Neural progenitor cell (in vitro differentiated cells): Measurements from ENCODE around the gene USP34. TPM values are rescaled to one million over a fixed set of nuclear protein-coding genes. Genes with fewer than 3 reads are reported as not detected.

Source experiments
- DNase-seq: peaks from one replicate; pipeline ENCODE4 v3.0.0-alpha.2; 2016; ENCODE audit warnings: low spot score
- H2AFZ ChIP-seq: fragments of 200-600 bp; sonication (generic); replicated peaks from 2 replicates; pipeline ENCODE4 v1.6.1; 2016; ENCODE audit warnings: antibody characterized with exemption
- H3F3A ChIP-seq: fragments of 200-600 bp; sonication (generic); 2 replicates; pipeline ENCODE4 v1.6.1; 2016; ENCODE audit warnings: antibody characterized with exemption, low read depth
- H3K27ac ChIP-seq: fragments of 200-600 bp; sonication (generic); 2 replicates; pipeline ENCODE4 v1.5.1; 2016; ENCODE audit warnings: mild to moderate bottlenecking
- H3K27me3 ChIP-seq: fragments of 200-600 bp; sonication (generic); 2 replicates; pipeline ENCODE4 v1.6.1; 2016; ENCODE audit warnings: mild to moderate bottlenecking, moderate library complexity
- H3K36me3 ChIP-seq: fragments of 200-600 bp; sonication (generic); 2 replicates; pipeline ENCODE4 v1.5.1; 2016
- H3K4me1 ChIP-seq: fragments of 200-600 bp; sonication (generic); 2 replicates; pipeline ENCODE4 v1.6.1; 2016; ENCODE audit warnings: mixed run types
- H3K4me2 ChIP-seq: fragments of 200-600 bp; sonication (generic); 2 replicates; pipeline ENCODE4 v1.6.1; 2016
- H3K4me3 ChIP-seq: fragments of 200-600 bp; sonication (generic); 2 replicates; pipeline ENCODE4 v1.5.1; 2016
- H3K79me2 ChIP-seq: fragments of 200-600 bp; sonication (generic); 2 replicates; pipeline ENCODE4 v1.6.1; 2016; ENCODE audit warnings: low read depth
- H3K9ac ChIP-seq: fragments of 200-600 bp; sonication (generic); 2 replicates; pipeline ENCODE4 v1.6.1; 2016
- H3K9me3 ChIP-seq: fragments of 200-600 bp; sonication (generic); 2 replicates; pipeline ENCODE4 v1.5.1; 2016; ENCODE audit warnings: low read depth
- H4K20me1 ChIP-seq: fragments of 200-600 bp; sonication (generic); 2 replicates; pipeline ENCODE4 v1.6.1; 2016; ENCODE audit warnings: low read depth
- H3K27ac Mint-ChIP-seq: 3 replicates; pipeline ENCODE4 v1.8.0; 2021; ENCODE audit warnings: mixed read lengths
- H3K27me3 Mint-ChIP-seq: 2 replicates; pipeline ENCODE4 v1.8.0; 2022; ENCODE audit warnings: low read depth, mild to moderate bottlenecking, inconsistent platforms, moderate library complexity, mixed read lengths; ENCODE audit not compliant: insufficient read depth
- H3K36me3 Mint-ChIP-seq: 3 replicates; pipeline ENCODE4 v1.8.0; 2021; ENCODE audit warnings: mixed read lengths
- H3K4me1 Mint-ChIP-seq: 3 replicates; pipeline ENCODE4 v1.8.0; 2021; ENCODE audit warnings: mixed read lengths
- H3K4me3 Mint-ChIP-seq: 3 replicates; pipeline ENCODE4 v1.8.0; 2021; ENCODE audit warnings: mild to moderate bottlenecking, moderate library complexity, mixed read lengths
- H3K9me3 Mint-ChIP-seq: 3 replicates; pipeline ENCODE4 v1.8.0; 2020; ENCODE audit warnings: mixed read lengths
- CTCF ChIP-seq: fragments of 200-600 bp; sonication (generic); IDR thresholded peaks from 2 replicates; pipeline ENCODE4 v1.5.1; 2017; ENCODE audit warnings: antibody characterized with exemption, mild to moderate bottlenecking
- EZH2 ChIP-seq: fragments of 200-600 bp; sonication (generic); IDR thresholded peaks from 2 replicates; pipeline ENCODE4 v1.6.1; 2017; ENCODE audit warnings: antibody characterized with exemption, mild to moderate bottlenecking, moderate library complexity
- EZH2phosphoT487 ChIP-seq: fragments of 200-600 bp; sonication (generic); IDR thresholded peaks from 2 replicates; pipeline ENCODE4 v1.6.1; 2017; ENCODE audit warnings: antibody characterized with exemption
- total RNA-seq: library from RNA; depleted of rRNA; stranded (reverse); fragments of >200 nt; gene quantifications from 2 replicates; pipeline ENCODE4 v1.2.3, GENCODE V29; 2015; ENCODE audit warnings: low replicate concordance

USP34 gene
- total RNA-seq, 1 donor from 2014 or later: 162 TPM

GRCh38 chr2:61350777-61351176 is 120.1 kb downstream of the USP34 start:
- no peak for TF ChIP-seq CTCF
- TF ChIP-seq EZH2: no peak
- no peak for TF ChIP-seq EZH2phosphoT487
- no peak overlapping the region for H3K27ac Mint-ChIP-seq
- Histone ChIP-seq H3K27ac (no peak overlapping the region), H3K36me3 (peaks cover 24% of the 10 kb centered on the region), H2AFZ (no peak overlapping the region), H4K20me1 (no peaks in the 10 kb centered on the region), H3K4me2 (no peak overlapping the region), H3K9ac (no peak overlapping the region), H3F3A (peaks cover 3% of the 10 kb centered on the region), H3K9me3 (peaks cover 6% of the 10 kb centered on the region), H3K27me3 (no peaks in the 10 kb centered on the region), H3K4me3 (no peak overlapping the region), H3K79me2 (peaks cover 33% of the 10 kb centered on the region), H3K4me1 (no peaks in the 10 kb centered on the region)
- H3K27me3 Mint-ChIP-seq: no peaks in the 10 kb centered on the region
- H3K4me1 Mint-ChIP-seq: no peaks in the 10 kb centered on the region
- H3K4me3 Mint-ChIP-seq: no peak overlapping the region
- DNase-seq: no peak
- peaks cover 52% of the 10 kb centered on the region for H3K36me3 Mint-ChIP-seq
- H3K9me3 Mint-ChIP-seq: peaks cover 22% of the 10 kb centered on the region

GRCh38 chr2:61343141-61343540 is 127.7 kb downstream of the USP34 start:
- Histone ChIP-seq H3K4me1 (no peaks in the 10 kb centered on the region), H3K9me3 (no peaks in the 10 kb centered on the region), H3K27ac (no peak overlapping the region), H3K79me2 (no peaks in the 10 kb centered on the region), H4K20me1 (no peaks in the 10 kb centered on the region), H3F3A (no peaks in the 10 kb centered on the region), H3K27me3 (no peaks in the 10 kb centered on the region), H2AFZ (no peak overlapping the region), H3K36me3 (peaks cover 28% of the 10 kb centered on the region), H3K4me3 (no peak overlapping the region), H3K9ac (no peak overlapping the region), H3K4me2 (no peak overlapping the region)
- H3K27ac Mint-ChIP-seq: no peak overlapping the region
- no peak for DNase-seq
- H3K27me3 Mint-ChIP-seq: no peaks in the 10 kb centered on the region
- peaks cover 39% of the 10 kb centered on the region for H3K36me3 Mint-ChIP-seq
- H3K9me3 Mint-ChIP-seq: no peaks in the 10 kb centered on the region
- TF ChIP-seq CTCF (no peak), EZH2 (no peak), EZH2phosphoT487 (no peak)
- no peak overlapping the region for H3K4me3 Mint-ChIP-seq
- no peaks in the 10 kb centered on the region for H3K4me1 Mint-ChIP-seq

GRCh38 chr2:61340242-61340641 is 130.6 kb downstream of the USP34 start:
- Mint-ChIP-seq H3K4me3 (no peak overlapping the region), H3K9me3 (no peaks in the 10 kb centered on the region), H3K27ac (no peak overlapping the region), H3K4me1 (no peaks in the 10 kb centered on the region), H3K36me3 (peaks cover 32% of the 10 kb centered on the region), H3K27me3 (no peaks in the 10 kb centered on the region)
- Histone ChIP-seq H3K79me2 (no peaks in the 10 kb centered on the region), H3K9me3 (no peaks in the 10 kb centered on the region), H3K36me3 (peaks cover 21% of the 10 kb centered on the region), H3K27ac (no peak overlapping the region), H3K9ac (no peak overlapping the region), H3K4me2 (no peak overlapping the region), H4K20me1 (no peaks in the 10 kb centered on the region), H3K4me1 (no peaks in the 10 kb centered on the region), H3K27me3 (no peaks in the 10 kb centered on the region), H3F3A (no peaks in the 10 kb centered on the region), H3K4me3 (no peak overlapping the region), H2AFZ (no peak overlapping the region)
- no peak for DNase-seq
- no peak for TF ChIP-seq EZH2phosphoT487
- TF ChIP-seq EZH2: no peak
- TF ChIP-seq CTCF: no peak

- H3K36me3 ChIP-seq: peaks cover 9% of the 10 kb centered on the region
- H3K4me1 Mint-ChIP-seq: no peaks in the 10 kb centered on the region
- DNase-seq: no peak
- no peaks in the 10 kb centered on the region for H3K27me3 Mint-ChIP-seq
- no peaks in the 10 kb centered on the region for H4K20me1 ChIP-seq
- H3K79me2 ChIP-seq: no peaks in the 10 kb centered on the region
- H3K4me3 ChIP-seq: no peak overlapping the region
- no peaks in the 10 kb centered on the region for H3K27me3 ChIP-seq
- TF ChIP-seq CTCF: no peak
- TF ChIP-seq EZH2: no peak
- no peak for TF ChIP-seq EZH2phosphoT487
- H3K4me2 ChIP-seq: no peak overlapping the region
- H3F3A ChIP-seq: no peaks in the 10 kb centered on the region
- H3K9me3 ChIP-seq: no peaks in the 10 kb centered on the region
- no peaks in the 10 kb centered on the region for H3K4me1 ChIP-seq
- H2AFZ ChIP-seq: no peak overlapping the region
- H3K27ac Mint-ChIP-seq: no peak overlapping the region
- H3K36me3 Mint-ChIP-seq: peaks cover 26% of the 10 kb centered on the region
- no peaks in the 10 kb centered on the region for H3K9me3 Mint-ChIP-seq
- H3K27ac ChIP-seq: no peak overlapping the region
- H3K9ac ChIP-seq: no peak overlapping the region
- no peak overlapping the region for H3K4me3 Mint-ChIP-seq
These were observed 132.4 kb downstream of the USP34 start for GRCh38 chr2:61338447-61338846.
